Fibroblast of lung (primary cell): ENCODE measurements around the gene SUN5.

Experiments
- EZH2 ChIP-seq: IDR thresholded peaks from 2 replicates; pipeline ENCODE4 v1.5.1; 2012; ENCODE audit warnings: low read length, control low read depth, mild to moderate bottlenecking; ENCODE audit errors: missing control alignments
- TF ChIP-seq, protein P1 (sequence below), 2 donors: IDR thresholded peaks in 1 of 2; conservative IDR thresholded peaks in 1 of 2; 1 replicate in 1 of 2; 2 replicates in 1 of 2; pipeline ENCODE4 v1.5.1; 2011 to 2012; ENCODE audit warnings: low read length in 2 of 2, control low read depth in 1 of 2, inconsistent platforms in 1 of 2, low read depth in 1 of 2, mild to moderate bottlenecking in 1 of 2

DNA sequence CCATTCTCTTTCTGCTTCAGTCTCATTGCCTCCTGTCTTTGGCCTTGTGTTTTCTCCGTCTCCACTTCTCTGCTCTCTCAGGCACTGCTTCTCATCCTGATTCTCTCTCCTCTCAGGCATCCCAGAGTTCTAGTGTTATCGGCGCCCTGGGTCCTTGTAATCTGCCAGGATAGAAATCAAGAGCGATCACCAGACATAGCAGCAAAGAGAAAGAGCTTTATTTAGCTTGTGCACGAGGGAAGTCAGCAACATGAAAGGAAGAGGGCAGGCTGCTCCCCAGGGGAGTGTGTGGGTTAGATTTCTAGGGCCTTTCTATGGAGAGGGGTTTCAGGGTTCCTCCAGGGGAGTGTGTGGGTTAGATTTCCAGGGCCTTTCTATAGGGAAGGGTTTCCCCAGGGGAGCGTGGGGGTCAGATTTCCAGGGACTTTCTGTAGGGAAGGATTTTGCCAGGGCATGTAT is 32.5 kb downstream of the SUN5 start:
- TF ChIP-seq, protein P1, sequence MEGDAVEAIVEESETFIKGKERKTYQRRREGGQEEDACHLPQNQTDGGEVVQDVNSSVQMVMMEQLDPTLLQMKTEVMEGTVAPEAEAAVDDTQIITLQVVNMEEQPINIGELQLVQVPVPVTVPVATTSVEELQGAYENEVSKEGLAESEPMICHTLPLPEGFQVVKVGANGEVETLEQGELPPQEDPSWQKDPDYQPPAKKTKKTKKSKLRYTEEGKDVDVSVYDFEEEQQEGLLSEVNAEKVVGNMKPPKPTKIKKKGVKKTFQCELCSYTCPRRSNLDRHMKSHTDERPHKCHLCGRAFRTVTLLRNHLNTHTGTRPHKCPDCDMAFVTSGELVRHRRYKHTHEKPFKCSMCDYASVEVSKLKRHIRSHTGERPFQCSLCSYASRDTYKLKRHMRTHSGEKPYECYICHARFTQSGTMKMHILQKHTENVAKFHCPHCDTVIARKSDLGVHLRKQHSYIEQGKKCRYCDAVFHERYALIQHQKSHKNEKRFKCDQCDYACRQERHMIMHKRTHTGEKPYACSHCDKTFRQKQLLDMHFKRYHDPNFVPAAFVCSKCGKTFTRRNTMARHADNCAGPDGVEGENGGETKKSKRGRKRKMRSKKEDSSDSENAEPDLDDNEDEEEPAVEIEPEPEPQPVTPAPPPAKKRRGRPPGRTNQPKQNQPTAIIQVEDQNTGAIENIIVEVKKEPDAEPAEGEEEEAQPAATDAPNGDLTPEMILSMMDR (conservative IDR thresholded peaks at IDR 0.05 in 1 of 2, IDR thresholded peaks at IDR 0.05 in 1 of 2; ENCODE audit: low read depth in 1 of 2, low read length in 2 of 2) = no peak
- TF ChIP-seq EZH2 = no peak
